NCI-H1694 treated with DMSO at 0.1 percent for 48 hours (cell line): ENCODE measurements around the gene MRPL44.
A peak's percentile ranks its signal among the peaks of the same experiment; 100 is the strongest.
"Not testable (repeated sequence)": the region's sequence is repeated elsewhere in the genome, so short reads cannot be mapped to it uniquely, and the experiment has no call there.

Source experiments
- DNase-seq: peaks from one replicate; lab custom pipeline; 2025; lab: John Stamatoyannopoulos, UW

The MRPL44 gene

DNA sequence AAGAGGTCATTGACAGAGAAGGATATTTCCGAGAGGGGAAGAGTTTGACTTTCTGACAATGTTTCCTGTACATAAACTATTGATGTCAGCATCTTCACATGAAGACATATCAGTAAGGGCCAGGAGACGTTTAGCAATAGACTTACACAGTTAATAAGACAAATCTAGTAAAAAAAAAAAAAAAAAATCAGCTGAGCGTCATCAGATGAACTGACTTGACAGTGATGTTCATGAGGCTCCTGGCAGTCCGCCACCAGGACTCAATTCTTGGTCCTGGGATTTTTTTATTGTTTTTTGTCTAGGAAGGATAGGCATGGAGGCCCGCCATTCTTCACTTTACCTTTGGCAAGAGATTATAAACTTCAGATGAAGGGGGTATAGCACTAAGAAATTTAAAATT lies 14.5 kb downstream of the MRPL44 start:
- no peak for DNase-seq

DNA sequence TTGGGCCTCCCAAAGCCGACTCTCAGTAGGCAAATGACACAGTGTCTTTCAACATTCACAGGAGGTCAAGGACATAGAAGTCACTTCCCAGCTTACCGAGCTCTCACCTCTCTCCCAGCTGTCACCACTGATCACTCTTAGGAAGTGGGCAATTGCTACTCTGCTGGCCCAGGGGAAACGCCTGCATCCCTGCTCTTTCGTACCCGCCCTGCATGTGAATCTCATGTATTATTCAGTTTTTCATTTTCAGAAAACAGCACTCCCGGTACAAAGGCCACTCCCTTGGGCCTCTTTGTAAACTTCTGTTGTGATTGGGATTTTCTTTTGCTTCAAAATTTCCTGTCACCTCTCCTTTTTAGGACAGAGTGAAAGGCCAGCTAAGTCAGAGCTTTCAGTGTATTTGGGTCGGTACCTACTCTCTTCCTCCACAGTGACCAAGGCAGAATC lies 15.4 kb downstream of the MRPL44 start:
- no peak for DNase-seq

DNA sequence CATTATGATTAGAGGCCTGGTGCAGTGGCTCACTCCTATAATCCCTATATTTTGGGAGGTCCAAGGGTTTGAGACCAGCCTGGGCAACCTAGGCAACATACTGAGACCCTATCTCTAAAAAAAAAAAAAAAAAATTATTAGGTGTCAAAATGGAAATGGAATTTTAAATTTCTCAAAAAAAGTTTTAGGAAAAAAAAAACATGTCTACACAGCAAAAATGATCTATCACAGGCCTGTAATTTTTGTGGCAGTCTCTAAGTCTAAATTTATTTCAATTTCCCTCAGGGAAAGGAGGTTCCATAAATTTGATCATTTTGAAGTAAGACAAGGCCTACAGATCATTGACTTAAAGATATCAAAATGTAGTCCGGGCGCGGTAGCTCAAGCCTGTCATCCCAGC lies 16.3 kb downstream of the MRPL44 start:
- no peak for DNase-seq

DNA sequence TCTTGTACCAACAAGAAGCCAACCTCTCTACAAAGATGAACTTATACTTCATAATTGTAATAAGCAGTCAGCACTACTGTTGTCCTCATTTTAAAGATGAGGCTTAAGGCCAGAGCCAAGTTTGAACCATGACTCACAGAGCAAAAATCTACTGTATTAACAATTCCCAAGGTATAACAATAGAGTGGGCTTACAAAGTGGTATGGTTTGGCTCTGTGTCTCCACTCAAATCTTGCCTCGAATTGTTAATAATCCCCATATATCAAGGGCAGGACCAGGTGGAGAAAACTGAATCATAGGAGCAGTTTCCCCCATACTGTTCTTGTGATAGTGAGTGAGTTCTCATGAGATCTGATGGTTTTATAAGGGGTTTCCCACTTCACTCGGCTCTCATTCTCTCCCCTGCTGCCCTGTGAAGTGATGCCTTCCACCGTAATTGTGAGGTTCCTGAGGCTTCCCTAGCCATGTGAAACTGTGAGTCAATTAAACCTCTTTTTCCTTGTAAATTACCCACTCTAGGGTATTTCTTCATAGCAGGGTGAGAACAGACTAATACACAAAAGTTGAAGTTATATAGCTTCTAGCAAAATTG lies 19.5 kb downstream of the MRPL44 start:
- DNase-seq: no peak

DNA sequence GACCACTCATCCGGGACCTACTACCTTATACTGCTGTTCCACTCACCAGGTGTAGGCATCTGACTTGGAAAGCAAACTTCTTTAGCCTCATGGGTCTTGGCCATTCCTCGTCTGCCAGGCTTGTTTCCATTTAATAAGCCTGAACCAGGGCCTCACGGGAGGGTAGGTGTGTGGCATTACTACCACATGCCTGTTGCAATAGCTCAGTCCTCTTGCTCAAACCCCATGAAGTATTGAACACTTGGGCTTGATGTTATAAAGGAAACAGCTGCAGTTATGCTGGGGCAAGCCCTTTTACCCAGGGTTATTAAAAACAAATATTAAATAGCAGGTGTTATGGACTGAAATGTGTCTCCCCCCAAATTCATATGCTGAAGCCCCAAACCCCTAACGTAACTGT lies 21.2 kb downstream of the MRPL44 start:
- DNase-seq: no peak

DNA sequence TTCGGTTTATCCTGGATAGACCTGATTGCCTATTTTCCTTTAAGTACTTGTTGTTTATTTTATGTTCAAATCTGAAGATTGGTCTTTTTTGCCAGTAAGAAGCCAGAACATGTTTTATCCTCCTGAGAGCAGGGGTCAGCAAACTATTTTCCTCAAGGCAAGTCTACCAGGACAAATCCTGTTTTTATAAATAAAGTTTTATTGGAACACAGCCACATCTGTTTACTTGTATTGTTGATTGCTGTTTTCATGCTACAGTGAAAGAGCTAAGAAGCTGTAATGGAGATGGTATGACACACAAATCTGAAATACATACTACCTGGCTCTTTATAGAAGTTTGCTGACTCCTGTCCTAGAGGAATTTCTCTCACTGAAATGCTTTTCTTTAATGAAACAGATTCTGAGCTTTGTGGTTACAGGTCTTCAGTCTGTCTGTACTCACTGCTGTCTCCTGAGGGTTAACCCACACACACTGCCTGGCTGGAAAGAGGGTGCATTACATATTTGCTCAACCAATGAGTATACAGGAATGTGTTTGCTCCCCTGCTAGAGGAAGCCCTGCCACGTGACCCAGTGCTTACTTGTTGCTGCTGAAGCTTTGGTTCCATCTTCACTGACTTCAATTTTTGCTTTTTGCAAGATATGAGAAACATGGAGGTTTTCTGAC lies 22.6 kb downstream of the MRPL44 start:
- no peak for DNase-seq

DNA sequence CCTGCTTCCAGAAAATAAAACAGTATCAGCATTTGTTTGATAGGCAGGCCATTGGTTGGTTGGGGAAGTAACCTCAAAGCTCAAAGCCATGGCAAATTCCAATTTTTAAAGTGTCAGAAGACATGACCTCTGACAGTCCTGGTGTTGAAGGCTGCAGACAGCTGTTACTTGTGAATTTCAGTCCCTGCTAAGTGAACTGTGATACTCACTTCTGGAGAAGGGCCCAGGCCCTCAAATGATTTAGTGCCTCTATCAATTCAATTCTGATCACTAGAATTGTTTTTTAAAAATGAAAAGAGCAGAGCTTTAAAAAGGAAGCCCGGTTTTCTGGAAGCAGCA lies 23.1 kb downstream of the MRPL44 start:
- DNase-seq: no peak

DNA sequence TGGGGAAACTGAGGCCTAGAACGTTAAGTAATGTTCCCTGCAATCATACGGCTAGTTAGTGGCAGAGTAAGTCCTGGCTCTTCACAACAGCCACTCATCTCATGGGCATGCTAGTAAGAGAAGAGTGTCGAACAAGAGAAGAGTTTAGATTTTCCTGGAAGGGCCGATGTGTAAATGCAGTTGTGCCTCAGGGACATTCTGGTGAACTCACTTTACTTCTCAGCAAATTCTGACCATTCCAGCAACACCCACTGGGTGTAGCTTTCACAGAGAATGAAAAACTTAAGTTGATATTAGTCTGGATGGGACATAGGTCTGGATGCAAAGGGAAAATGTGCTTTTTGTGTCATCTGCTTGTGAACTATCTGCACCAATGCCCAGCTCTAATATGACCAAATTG lies 23.5 kb downstream of the MRPL44 start:
- DNase-seq: no peak

DNA sequence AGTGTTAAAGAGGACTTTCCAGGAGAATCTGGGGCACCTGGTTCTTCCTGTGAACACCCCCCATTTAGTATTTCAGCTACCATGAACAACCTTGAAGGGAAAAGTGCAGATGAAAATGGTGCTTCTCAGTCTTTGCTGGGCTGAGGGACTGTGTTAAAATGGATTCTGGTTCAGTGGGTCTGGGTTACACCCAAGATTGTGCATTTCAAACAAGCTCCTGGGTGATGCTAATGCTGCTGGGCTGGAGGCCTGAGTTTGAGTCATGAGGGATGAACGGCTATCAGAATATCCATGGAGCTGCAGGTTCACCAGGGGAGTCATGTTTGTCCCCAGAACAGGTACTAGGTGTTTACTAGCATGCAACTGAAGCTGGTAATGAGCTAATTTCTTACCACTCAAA lies 24.0 kb downstream of the MRPL44 start:
- no peak for DNase-seq

DNA sequence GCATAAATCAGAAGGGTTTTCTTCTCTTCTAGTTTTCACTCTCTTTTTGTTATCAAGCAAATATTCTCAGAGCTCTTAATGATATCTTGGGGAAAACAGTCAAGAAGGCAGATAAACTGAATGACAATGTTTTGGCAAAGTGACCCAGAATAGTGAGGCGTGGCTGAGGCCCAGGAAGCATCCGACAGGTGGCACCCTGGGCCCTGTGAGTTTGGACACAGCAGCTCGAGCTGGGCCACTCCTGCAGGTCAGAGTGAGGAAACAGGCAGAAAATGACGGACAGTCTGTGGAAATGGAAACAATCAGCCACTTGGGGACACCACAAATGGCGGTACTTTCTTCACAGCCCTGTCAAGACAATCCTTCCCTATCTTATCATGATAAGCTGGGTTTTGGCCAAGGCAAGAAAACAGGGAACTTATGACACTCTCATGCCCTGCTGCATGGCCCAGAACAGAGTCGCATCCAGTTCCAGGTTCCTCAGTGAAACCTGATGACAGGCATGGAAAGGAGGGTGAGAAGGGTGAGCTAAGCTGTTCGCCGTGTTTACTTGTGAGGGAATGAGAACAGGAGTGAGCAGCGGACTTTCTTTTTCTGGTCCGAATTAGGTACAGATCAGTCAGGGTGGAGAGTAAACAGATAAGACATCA lies 32.1 kb downstream of the MRPL44 start:
- DNase-seq: no peak

DNA sequence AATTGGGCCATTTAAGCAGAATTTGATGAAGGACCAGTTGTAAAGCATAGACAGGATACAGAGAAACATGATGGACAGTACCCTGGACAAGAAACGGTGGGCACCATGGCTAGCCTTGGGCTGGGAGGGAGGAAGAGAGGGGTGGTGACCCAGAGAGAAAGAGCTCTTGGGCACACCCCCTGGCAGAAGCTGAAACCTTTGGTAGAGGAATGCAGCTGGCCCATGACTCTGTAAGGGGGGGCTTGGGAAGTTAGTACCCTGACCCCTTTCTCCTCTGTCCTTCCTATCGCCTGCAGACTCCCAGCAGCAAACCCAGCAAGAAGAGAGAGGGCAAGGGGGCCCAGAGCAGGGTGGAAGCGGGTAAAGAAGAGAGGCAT lies 32.6 kb downstream of the MRPL44 start:
- no peak for DNase-seq

DNA sequence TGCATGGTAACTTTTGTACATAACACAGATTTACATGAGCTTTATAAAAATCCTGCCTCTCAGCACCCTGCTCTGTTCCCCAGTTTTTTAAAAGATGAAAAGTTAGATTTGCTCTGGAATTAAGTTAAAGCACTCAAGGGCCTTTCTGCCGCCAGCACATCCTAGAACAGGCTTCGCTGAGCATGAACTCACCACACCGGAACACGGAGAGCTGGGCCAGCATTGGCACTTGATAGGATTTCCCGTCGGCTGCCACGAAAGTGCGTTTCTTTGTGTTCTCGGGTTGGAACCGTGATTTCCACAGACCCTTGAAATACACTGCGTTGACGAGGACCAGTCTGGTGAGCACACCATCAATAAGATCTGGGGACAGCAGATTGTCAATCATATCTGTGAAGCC lies 34.3 kb downstream of the MRPL44 start:
- no peak for DNase-seq

DNA sequence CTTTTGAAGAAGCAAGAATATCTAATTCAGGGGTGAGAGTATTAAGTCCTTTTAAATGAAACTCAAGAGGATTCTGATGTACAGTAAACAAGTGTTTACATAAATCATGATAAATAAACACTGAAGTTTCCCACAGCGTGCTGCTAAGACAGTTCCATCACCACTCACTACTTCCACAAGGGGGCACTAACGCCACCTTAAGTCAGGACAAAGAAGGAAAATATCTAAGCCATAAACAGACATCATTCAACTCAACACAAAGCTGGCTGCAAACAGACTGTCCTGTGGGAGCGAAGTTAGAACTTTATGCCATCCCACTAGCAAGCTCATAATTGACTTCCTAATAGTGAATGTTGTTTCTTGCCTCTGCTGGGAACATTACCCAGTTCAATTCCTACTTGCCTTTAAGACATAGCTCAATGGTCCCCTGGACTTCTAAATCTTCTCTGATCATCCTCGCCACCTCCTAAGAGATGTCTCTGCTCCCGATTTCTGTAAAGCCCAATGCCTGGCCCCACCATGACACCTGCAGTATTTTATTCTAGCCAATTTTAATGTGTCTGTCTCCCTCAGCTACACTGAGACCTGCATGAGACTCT lies 36.5 kb downstream of the MRPL44 start:
- peak; percentile 80 for DNase-seq

DNA sequence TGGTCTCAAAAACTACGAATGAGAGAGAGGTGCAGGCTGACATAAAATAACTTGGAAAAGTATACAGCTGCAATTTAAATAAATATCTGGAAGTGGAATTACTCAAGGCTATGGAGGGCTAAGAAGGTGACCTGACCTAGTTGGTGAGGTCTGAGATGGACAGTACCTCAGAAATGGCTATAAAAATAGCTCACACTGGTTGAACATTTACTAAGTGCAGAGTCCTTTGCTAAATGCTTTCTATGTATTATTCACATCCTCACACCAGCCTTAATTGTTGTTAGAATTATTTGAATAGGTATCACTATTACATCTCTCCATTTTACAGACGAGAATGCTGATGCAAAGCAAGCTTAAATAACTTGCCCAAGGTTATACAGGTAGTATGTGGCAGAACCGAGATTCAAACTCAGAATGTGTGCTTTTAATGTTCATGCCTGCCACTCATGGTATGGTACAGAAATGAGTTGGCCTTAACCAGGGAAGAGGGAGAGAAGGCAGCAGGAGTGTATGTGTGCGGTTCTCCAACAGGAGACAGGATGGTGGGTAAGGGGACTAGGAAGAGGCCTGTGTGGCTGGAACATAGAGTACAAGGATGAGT lies 37.4 kb downstream of the MRPL44 start:
- DNase-seq: no peak

DNA sequence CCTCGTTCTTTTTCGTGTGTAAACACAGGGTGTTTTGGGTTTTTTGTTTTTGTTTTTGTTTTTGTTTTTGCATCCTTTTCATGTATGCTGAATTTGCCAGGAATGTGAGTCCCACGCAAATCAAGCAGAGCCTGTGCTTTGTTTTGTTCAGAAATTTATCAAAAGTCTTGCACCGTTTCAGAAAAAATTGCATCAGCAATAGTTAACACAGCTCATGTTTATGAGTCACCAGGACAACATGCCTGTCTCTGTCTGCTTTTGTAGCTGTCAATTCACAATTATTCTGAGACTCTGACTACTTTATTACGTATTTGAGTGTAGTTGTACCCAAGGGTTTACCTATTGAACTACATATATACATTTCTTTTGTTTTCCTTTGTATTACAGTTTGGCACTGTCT lies 38.3 kb downstream of the MRPL44 start:
- no peak for DNase-seq

DNA sequence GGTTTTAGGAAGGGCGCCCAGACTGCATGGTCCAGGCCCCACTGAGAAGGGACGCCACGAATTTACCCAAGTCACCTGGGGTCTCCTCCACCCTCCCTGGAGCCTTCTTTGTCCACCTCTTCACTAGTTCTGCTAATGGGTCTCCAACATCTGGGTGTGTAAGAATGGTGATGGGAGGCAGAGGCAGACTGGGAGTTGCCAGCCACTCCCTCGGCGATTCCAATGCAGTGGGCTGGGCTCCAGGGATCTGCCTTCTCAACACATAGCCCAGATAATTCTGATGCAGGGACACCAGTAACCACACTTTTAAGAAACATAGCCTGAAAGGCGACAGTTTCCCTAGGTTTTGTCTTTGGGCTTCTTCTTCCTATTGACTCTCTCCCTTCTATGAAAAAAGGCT lies 39.1 kb downstream of the MRPL44 start:
- DNase-seq: no peak

DNA sequence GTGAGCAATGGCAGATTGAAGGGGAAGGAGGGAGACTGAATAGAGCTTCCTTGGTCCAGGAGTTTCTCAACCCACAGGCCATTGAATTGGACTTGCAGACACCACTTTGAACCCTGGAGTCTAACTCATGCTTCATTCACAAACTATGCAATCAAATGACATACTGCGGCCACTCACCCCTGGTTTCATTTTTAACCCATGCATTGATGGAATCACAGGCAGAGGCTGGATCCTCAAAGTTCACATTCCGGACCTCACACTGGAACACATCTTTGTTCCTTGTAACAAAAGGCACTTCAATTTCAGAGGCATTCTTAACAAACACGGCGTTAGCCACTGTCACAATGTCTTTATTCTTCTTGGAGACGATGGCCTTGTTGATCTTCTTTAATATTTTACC lies 40.7 kb downstream of the MRPL44 start:
- no peak for DNase-seq

DNA sequence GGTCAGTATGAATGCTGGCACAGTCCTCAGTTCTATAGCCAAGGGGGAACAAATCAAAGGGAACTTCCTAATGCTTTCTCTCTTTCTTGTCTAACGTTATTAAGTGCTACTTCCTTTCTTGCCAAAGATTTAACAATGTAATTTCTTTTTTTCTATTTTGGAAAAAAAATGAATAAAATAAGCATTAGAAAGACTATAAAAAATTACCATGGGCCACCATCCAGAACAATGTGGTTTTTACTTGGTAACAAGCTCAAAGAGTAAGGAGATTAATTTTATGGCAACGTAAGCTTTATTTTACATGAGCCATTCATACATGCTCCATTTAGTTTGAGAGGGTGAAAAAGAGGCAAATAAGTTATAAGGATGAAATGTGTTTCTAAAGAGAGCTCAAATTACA lies 41.7 kb downstream of the MRPL44 start:
- no peak for DNase-seq

DNA sequence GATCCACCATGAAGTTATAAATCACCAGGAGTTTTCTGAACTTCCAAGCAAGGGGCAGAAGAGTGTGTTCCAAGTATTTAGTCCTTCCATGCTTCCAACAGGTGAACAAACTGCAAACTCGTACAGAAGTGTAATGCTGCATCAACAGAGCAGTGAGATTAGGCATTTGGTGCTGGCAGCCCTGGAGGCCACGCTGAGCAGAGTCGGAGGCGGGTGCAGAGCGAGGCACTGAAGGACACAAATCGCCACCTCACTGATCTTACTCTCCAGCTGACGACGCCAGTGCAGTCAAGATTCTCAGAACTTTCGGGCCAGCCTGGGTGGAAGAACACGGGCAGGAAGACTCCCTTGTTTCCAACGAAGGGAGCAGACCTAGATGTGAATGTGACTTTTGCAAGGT lies 42.6 kb downstream of the MRPL44 start:
- no peak for DNase-seq

DNA sequence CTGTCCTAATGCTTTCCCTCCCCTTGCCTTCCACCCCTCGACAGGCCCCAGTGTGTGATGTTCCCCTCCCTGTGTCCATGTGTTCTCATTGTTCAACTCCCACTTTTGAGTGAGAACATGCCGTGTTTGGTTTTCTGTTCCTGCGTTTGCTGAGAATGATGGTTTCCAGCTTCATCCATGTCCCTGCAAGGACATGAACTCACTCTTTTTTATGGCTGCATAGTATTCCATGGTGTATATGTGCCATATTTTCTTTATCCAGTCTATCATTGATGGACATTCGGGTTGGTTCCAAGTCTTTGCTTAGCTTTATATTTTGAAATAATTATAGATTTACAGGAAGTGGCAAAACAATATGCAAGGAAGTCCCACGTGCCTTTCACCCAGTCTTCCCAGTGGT lies 43.4 kb downstream of the MRPL44 start:
- DNase-seq: not testable (repeated sequence)

DNA sequence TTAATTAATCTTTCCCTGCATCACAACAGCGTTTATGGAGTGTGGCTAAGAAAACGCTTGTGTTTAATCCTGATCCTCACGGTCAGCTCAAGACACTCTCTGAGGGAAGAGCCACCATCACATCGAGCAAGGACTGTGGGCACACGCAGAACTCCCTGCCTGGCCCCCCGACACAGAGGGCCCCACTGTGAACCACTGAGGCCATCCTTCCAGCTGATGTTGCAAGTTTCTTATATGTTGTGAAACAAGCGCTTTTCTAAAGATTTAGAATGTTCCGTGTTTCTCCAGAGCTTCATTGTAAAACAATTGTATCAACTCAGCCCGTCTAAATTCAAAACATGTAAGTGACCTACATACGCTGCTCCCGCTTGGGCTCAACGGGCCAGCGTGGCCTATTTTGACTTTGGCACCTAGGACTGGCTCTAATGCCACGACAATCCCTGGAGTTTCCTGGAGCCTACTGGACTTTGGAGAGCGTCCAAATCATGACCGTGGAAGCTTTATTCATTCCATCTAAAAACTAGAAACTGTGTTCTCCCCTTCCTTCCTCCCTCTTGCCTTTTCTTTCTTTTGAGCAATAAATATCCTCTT lies 46.9 kb downstream of the MRPL44 start:
- DNase-seq: no peak

DNA sequence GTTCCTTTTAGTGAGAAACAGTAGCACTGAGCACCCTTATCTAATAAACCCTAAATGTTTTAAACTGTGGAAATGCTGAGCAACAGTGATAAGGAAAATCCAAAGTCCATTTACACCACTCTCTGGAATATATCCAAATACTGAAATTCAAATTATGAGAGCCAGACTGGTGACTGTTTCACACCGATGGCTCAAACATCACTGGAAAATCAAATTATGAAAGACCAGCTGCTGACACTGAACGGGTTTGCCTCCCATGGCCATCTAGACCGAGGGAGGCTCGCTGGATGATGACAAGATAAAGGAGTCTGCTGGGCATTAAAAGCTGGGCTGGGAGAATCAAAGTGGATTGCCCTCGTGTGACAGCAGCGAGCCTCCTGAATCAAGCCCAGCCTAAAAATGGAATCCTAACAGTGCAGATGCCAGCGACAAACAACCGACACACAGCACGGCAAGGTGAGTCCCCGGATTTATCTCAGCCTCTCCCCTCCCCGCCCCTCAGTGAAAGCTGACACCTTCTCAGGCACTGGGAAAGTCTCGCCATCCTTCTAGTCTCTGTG lies 51.5 kb downstream of the MRPL44 start:
- DNase-seq: no peak
